Measurements from ENCODE around the gene SFT2D2. TPM values are rescaled to one million over a fixed set of nuclear protein-coding genes. Genes with fewer than 3 reads are reported as not detected.

SFT2D2 gene
- total and polyA plus RNA-seq, 2 of the 8 experiments (the other 6 are each of a cell fraction or from before 2014, with no cell fraction given) = 9.0 to 29.0 TPM

DNA sequence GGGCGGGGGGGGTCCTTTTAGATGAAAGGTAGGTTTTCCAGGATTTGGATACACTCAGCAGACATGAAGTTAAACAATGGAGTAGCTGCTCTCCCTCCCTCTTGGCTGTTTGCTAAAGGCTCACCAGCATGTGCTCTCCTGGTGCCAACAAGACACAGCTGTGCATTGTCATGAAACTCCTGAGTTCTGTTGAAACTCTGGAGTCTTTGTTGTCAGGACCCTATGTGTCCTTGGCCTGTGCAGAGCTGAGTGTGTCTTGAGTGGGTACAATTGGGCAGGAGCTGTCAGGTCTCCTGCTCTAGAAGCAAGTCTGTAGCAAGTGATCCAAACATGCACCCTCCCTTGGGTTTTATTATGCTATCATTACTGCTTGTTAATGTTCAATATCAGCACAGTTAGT, 67.6 kb downstream of the SFT2D2 start:
- no peak overlapping the region for H3K23ac ChIP-seq (ENCODE audit: insufficient read length)
- FAIRE-seq (no peak), DNase-seq (ENCODE audit: low read depth in 1 of 2, low spot score in 2 of 2) (no peak)
- H3K4me1 ChIP-seq (replicated peaks in 1 of 4; ENCODE audit: control insufficient read depth in 3 of 4, insufficient read depth in 4 of 4, low read length in 3 of 4) = peaks cover 0 to 9% (median under 1%) of the 10 kb centered on the region in 4 experiments; a peak in 3 of 7 replicates
- no peak overlapping the region for H3K14ac ChIP-seq (ENCODE audit: insufficient read length)
- H3K79me2 ChIP-seq (ENCODE audit: control insufficient read depth in 1 of 2, insufficient read depth in 2 of 2, low read length in 2 of 2) = no peaks in the 10 kb centered on the region
- no peaks in the 10 kb centered on the region for H3K23me2 ChIP-seq (ENCODE audit: low read depth, low read length)
- no peak overlapping the region for H3K27ac ChIP-seq (ENCODE audit: low read depth, low read length)
- H2BK5ac ChIP-seq (ENCODE audit: low read depth, low read length) = no peak overlapping the region
- H3K4me3 ChIP-seq (ENCODE audit: extremely low read depth in 1 of 4, insufficient read depth in 2 of 4, low read depth in 3 of 4, low read length in 4 of 4) = no peak overlapping the region
- no peak overlapping the region for H2AK5ac ChIP-seq (ENCODE audit: low read depth, low read length)
- WGBS, 2 experiments (ENCODE audit: extremely low coverage in 1 of 2, insufficient coverage in 1 of 2, insufficient read length in 1 of 2, insufficient replicate concordance in 2 of 2, low coverage in 1 of 2, low lambda C conversion rate in 2 of 2, missing lambda C conversion rate in 1 of 2) = 56% methylated on average over 1 of the region's 1 CpG; no CpG with 5 or more reads in 1 of the 2 experiments
- no peak for TF ChIP-seq HDAC6 (IDR thresholded peaks at IDR 0.05; ENCODE audit: low read depth, low read length)
- no peak for TF ChIP-seq TCF12 (IDR thresholded peaks at IDR 0.05; ENCODE audit: low read depth, low read length)
- TF ChIP-seq TEAD4 (IDR thresholded peaks at IDR 0.05; ENCODE audit: low read depth, low read length) = no peak
- H2BK12ac ChIP-seq (ENCODE audit: low read depth, low read length) = no peak overlapping the region
- ChIA-PET POLR2A (ENCODE audit: partially characterized antibody) (interaction anchor here (0.6 to 1.1 kb wide), 2 partner anchors 13 to 106 kb away, joined by 3 to 4 read pairs; partner anchors contain the start of gene TBX19), CTCF (ENCODE audit: partially characterized antibody) (interaction anchor here (0.6 kb wide), 1 partner anchor 343 kb away, joined by 3 read pairs; no protein-coding TSS in a partner anchor)
- H4K5ac ChIP-seq (ENCODE audit: insufficient read length, low read depth, low read length) = no peak overlapping the region
- no peaks in the 10 kb centered on the region for H3K79me1 ChIP-seq (ENCODE audit: low read depth, low read length)
- no peak overlapping the region for H2BK120ac ChIP-seq (replicated peaks; ENCODE audit: low read depth, low read length)
- no peak overlapping the region for H3K18ac ChIP-seq (ENCODE audit: extremely low read depth, low read length)
- no peaks in the 10 kb centered on the region for H3K36me3 ChIP-seq (ENCODE audit: control insufficient read depth in 2 of 4, insufficient read depth in 4 of 4, low read length in 3 of 4)
- H2AFZ ChIP-seq (ENCODE audit: low read length) = no peak overlapping the region
- no peak overlapping the region for H3K9ac ChIP-seq (replicated peaks in 1 of 4; ENCODE audit: extremely low read depth in 1 of 4, low read depth in 3 of 4, low read length in 3 of 4)
- no peak overlapping the region for H3K4me2 ChIP-seq (ENCODE audit: insufficient read depth in 1 of 2, low read depth in 2 of 2, low read length in 2 of 2)
- no peak overlapping the region for H3K4ac ChIP-seq (replicated peaks; ENCODE audit: insufficient read length, low read depth, low read length)
- no peaks in the 10 kb centered on the region for H3K9me3 ChIP-seq (ENCODE audit: insufficient read depth in 2 of 2, low read depth in 1 of 2, low read length in 1 of 2)
- no peak overlapping the region for H4K8ac ChIP-seq (ENCODE audit: extremely low read depth, insufficient read depth, low read length)
- H3K27me3 ChIP-seq (replicated peaks in 1 of 4; ENCODE audit: control insufficient read depth in 3 of 4, extremely low read depth in 1 of 4, insufficient read depth in 3 of 4, low read length in 3 of 4) = no peaks in the 10 kb centered on the region
- H2BK20ac ChIP-seq (ENCODE audit: low read length) = no peak overlapping the region
- no peak overlapping the region for H2BK15ac ChIP-seq (ENCODE audit: low read length)
- H4K20me1 ChIP-seq (replicated peaks in 1 of 2; ENCODE audit: control insufficient read depth in 1 of 2, insufficient read depth in 2 of 2, low read length in 2 of 2) = no peaks in the 10 kb centered on the region
- no peak overlapping the region for H4K91ac ChIP-seq (replicated peaks; ENCODE audit: insufficient read length, low read length)
- no peak overlapping the region for H3K56ac ChIP-seq (replicated peaks; ENCODE audit: insufficient read length, low read depth, low read length)

Measured in H1 (cell line).